Measurements from ENCODE around the gene PHACTR2.
"Not testable (repeated sequence)": the region's sequence is repeated elsewhere in the genome, so short reads cannot be mapped to it uniquely, and the experiment has no call there.

Gene PHACTR2

DNA sequence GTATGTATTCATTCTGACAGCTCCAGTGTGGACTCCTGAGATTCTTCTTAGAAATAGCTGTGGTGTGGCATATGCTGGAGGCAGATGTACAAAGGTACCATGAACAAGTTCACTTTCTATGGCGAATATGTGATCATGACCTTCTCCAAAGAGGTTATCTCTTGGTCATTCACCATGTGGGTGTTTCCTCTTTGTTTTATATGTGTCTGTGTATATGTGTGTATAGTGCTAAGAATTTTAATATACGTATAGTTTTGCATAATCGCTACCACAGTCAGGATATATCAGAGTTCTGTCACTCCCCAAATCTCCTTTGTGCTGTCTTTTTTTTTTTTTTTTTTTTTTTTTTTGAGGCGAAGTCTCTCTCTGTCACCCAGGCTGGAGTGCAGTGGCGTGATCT lies 47.1 kb downstream of the PHACTR2 start:
- Mint-ChIP-seq H3K4me3 (no peak overlapping the region), H3K27me3 (no peaks in the 10 kb centered on the region), H3K27ac (no peak overlapping the region), H3K4me1 (ENCODE audit: low read depth in 2 of 2) (peaks cover 3 to 19% of the 10 kb centered on the region in 2 donors), H3K9me3 (no peaks in the 10 kb centered on the region), H3K36me3 (ENCODE audit: insufficient read depth) (peaks cover 12% of the 10 kb centered on the region)
- no peak for ATAC-seq (replicated peaks)
- DNase-seq, result no peak

DNA sequence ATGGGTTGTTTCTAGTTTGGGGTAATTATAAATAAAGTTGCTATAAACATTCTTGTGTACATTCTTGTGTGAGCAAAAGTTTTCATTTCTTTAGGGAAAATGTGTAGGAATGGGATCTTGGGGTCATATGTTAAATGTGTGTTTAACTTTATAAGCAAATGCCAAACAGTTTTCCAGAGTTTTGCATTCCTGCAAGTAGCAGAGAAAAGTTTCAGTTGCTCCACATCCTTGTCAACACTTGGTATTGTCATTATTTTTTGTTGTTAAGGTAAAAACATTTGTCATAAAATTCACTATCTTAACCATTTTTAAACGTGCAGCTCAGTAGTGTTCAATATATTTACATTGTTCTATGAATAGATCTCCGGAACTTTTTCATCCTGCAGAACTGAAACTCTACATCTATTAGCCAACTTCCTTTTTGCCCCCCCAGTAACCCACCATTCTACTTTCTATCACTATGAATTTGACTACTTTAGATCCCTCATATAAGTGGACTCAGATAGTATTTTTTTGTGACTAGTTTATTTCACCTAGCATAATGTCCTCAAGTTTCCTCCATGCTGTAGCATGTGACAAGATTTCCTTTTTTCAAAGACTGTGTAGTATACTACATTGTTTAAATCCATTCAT lies 48.4 kb downstream of the PHACTR2 start:
- H3K27ac Mint-ChIP-seq, result peak overlapping the region in 1 of 2 donors; percentile 3
- no peaks in the 10 kb centered on the region for H3K9me3 Mint-ChIP-seq
- H3K4me1 Mint-ChIP-seq (ENCODE audit: low read depth in 2 of 2), result peaks cover 3 to 24% of the 10 kb centered on the region in 2 donors
- no peaks in the 10 kb centered on the region for H3K27me3 Mint-ChIP-seq
- peaks cover 12% of the 10 kb centered on the region for H3K36me3 Mint-ChIP-seq (ENCODE audit: insufficient read depth)
- ATAC-seq (replicated peaks), result no peak
- no peak for DNase-seq
- H3K4me3 Mint-ChIP-seq, result no peak overlapping the region

DNA sequence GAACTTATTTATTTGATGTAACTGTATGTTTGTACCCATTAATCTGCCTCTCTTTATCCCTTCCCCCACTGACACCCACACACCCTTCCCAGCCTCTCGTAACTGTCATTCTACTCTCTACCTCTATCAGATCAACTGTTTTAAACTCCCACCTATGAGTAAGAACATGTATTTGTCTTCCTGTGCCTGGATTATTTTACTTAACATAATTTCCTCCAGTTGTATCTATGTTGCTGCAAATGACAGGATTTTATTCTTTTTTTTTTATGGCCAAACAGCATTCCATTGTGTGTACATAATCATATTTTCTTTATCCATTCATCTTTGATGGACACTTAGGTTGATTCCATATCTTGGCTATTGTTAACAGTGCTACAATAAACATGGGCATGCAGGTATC lies 49.3 kb downstream of the PHACTR2 start:
- Mint-ChIP-seq H3K4me1 (ENCODE audit: low read depth in 2 of 2) (peaks cover 2 to 29% of the 10 kb centered on the region in 2 donors), H3K27me3 (no peaks in the 10 kb centered on the region), H3K27ac (no peak overlapping the region), H3K9me3 (no peaks in the 10 kb centered on the region), H3K36me3 (ENCODE audit: insufficient read depth) (peaks cover 9% of the 10 kb centered on the region), H3K4me3 (no peak overlapping the region)
- DNase-seq (no peak), ATAC-seq (replicated peaks) (no peak)

DNA sequence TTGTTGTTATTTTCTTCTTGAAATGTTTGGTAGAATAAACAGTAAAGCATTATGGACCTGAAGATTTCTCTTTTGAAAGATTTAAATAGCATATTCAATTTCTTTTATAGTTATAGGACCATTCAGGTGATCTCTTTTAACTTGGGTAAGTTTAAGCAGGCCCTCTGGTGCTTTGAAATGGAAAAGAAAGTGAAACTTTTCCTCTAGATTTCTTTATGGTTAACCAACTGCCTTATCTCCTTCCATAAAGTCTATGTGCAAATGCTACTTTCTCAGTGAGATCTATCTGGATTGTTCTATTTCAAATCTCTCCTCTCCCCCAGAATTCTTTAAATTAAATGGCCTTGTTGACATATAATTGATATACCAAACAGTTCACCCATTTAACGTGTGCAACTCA lies 54.0 kb downstream of the PHACTR2 start:
- H3K4me1 Mint-ChIP-seq (ENCODE audit: low read depth in 2 of 2), result peaks cover 9 to 40% of the 10 kb centered on the region in 2 donors
- no peak overlapping the region for H3K4me3 Mint-ChIP-seq
- H3K36me3 Mint-ChIP-seq (ENCODE audit: insufficient read depth), result peaks cover 3% of the 10 kb centered on the region
- peak; percentile 26 for ATAC-seq (replicated peaks)
- H3K27ac Mint-ChIP-seq, result no peak overlapping the region
- H3K27me3 Mint-ChIP-seq, result no peaks in the 10 kb centered on the region
- DNase-seq, result no peak
- no peaks in the 10 kb centered on the region for H3K9me3 Mint-ChIP-seq

DNA sequence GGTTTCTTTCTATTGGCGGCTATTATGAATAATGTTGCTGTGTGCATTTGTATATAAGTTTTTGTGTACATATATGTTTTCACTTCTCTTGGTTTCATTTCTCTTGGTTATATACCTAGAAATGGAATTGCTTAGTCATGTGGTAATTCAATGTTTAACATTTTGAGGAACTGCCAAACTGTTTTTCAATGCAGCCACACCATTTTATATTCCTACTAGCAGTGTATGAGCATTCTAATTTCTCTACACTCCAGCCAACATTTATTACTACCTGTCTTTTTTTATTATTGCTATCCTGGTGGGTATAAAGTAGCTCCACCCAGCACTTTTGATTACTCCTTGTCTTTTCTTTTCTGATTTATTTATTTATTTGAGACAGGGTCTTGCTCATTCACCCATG lies 54.8 kb downstream of the PHACTR2 start:
- ATAC-seq (replicated peaks), result no peak
- Mint-ChIP-seq H3K4me3 (no peak overlapping the region), H3K9me3 (no peaks in the 10 kb centered on the region), H3K27me3 (no peaks in the 10 kb centered on the region), H3K4me1 (ENCODE audit: low read depth in 2 of 2) (peaks cover 9 to 35% of the 10 kb centered on the region in 2 donors), H3K36me3 (ENCODE audit: insufficient read depth) (peaks cover 3% of the 10 kb centered on the region), H3K27ac (no peak overlapping the region)
- no peak for DNase-seq

DNA sequence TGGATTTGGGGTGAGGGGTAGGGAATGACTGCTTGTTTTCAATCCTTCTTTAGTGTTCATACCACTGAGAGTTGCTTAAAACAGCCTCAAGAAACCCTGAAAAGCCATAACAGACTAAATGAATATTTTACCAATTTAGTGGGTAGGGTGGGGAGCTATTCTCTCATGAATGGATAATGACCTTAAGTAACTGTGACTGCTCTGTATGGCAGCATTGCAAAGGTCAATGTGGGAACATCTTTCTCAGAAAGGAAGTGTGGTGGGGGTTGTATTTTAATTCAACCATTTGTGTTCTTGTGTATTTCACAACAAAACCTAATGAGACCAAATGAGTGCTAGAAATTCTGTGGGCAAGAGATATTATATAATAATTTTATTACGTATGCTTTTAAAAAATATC lies 55.7 kb downstream of the PHACTR2 start:
- no peaks in the 10 kb centered on the region for H3K9me3 Mint-ChIP-seq
- DNase-seq, result no peak
- no peak for ATAC-seq (replicated peaks)
- no peaks in the 10 kb centered on the region for H3K36me3 Mint-ChIP-seq (ENCODE audit: insufficient read depth)
- no peak overlapping the region for H3K4me3 Mint-ChIP-seq
- peaks cover 9 to 32% of the 10 kb centered on the region in 2 donors for H3K4me1 Mint-ChIP-seq (ENCODE audit: low read depth in 2 of 2)
- H3K27me3 Mint-ChIP-seq, result no peaks in the 10 kb centered on the region
- no peak overlapping the region for H3K27ac Mint-ChIP-seq

- Mint-ChIP-seq H3K4me1 (ENCODE audit: low read depth in 2 of 2) (peaks cover 9 to 28% of the 10 kb centered on the region in 2 donors), H3K27me3 (no peaks in the 10 kb centered on the region), H3K4me3 (no peak overlapping the region), H3K27ac (peak overlapping the region in 1 of 2 donors; percentile 67), H3K36me3 (ENCODE audit: insufficient read depth) (no peaks in the 10 kb centered on the region), H3K9me3 (no peaks in the 10 kb centered on the region)
- ATAC-seq (replicated peaks) (no peak), DNase-seq (no peak)
These were observed 56.9 kb downstream of the PHACTR2 start for GRCh38 chr6:143734641-143735063.

DNA sequence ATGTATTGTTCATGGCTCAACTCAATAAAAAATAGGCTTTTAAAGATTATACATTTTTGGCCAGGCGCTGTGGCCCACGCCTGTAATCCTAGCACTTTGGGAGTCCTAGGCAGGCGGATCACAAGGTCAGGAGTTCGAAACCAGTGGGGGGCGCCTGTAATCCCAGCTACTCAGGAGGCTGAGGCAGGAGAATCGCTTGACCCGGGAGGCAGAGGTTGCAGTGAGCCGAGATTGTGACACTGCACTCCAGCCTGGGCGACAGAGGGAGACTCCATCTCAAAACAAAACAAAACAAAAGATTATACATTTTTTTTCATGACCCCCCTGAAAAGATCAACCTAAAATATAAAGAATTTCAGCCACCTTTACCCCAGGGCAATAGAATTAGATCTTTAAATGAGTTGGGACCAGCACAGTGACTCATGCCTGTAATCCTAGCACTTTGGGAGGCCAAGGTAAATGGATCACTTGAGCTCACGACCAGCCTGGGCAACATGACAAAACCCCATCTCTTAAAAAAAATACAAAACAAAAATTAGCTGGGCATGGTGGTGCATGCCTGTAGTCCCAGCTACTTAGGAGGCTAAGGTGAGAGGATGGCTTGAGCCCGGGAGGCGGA lies 60.4 kb downstream of the PHACTR2 start:
- not testable (repeated sequence) for H3K9me3 Mint-ChIP-seq, H3K4me3 Mint-ChIP-seq

GRCh38 chr6:143739341-143739851 lies 61.6 kb downstream of the PHACTR2 start:
- no peaks in the 10 kb centered on the region for H3K36me3 Mint-ChIP-seq (ENCODE audit: insufficient read depth)
- no peak for DNase-seq
- no peak overlapping the region for H3K27ac Mint-ChIP-seq
- no peak overlapping the region for H3K4me3 Mint-ChIP-seq
- peaks cover 1 to 7% of the 10 kb centered on the region in 2 donors for H3K4me1 Mint-ChIP-seq (ENCODE audit: low read depth in 2 of 2)
- no peaks in the 10 kb centered on the region for H3K27me3 Mint-ChIP-seq
- no peak for ATAC-seq (replicated peaks)
- H3K9me3 Mint-ChIP-seq, result no peaks in the 10 kb centered on the region

More for the DNA sequence above, 60.4 kb downstream of the PHACTR2 start:
- H3K4me1 Mint-ChIP-seq (ENCODE audit: low read depth in 2 of 2); ATAC-seq (replicated peaks); H3K36me3 Mint-ChIP-seq (ENCODE audit: insufficient read depth); DNase-seq; H3K27ac Mint-ChIP-seq; H3K27me3 Mint-ChIP-seq: not testable (repeated sequence)

- DNase-seq (no peak), ATAC-seq (replicated peaks) (no peak)
- peaks cover 1 to 9% of the 10 kb centered on the region in 2 donors for H3K4me1 Mint-ChIP-seq (ENCODE audit: low read depth in 2 of 2)
- no peaks in the 10 kb centered on the region for H3K36me3 Mint-ChIP-seq (ENCODE audit: insufficient read depth)
- H3K27me3 Mint-ChIP-seq, result no peaks in the 10 kb centered on the region
- H3K4me3 Mint-ChIP-seq, result no peak overlapping the region
- no peak overlapping the region for H3K27ac Mint-ChIP-seq
- H3K9me3 Mint-ChIP-seq, result no peaks in the 10 kb centered on the region
These were observed 62.4 kb downstream of the PHACTR2 start for GRCh38 chr6:143740213-143740612.

GRCh38 chr6:143741480-143741879 lies 63.7 kb downstream of the PHACTR2 start:
- H3K4me3 Mint-ChIP-seq, result no peak overlapping the region
- peaks cover 0 to 13% of the 10 kb centered on the region in 2 donors for H3K4me1 Mint-ChIP-seq (ENCODE audit: low read depth in 2 of 2)
- ATAC-seq (replicated peaks) (no peak), DNase-seq (no peak)
- H3K27ac Mint-ChIP-seq, result peak overlapping the region in 1 of 2 donors; percentile 17
- H3K9me3 Mint-ChIP-seq, result no peaks in the 10 kb centered on the region
- no peaks in the 10 kb centered on the region for H3K36me3 Mint-ChIP-seq (ENCODE audit: insufficient read depth)
- H3K27me3 Mint-ChIP-seq, result no peaks in the 10 kb centered on the region

- H3K4me1 Mint-ChIP-seq (ENCODE audit: low read depth in 2 of 2), result peaks cover 0 to 17% of the 10 kb centered on the region in 2 donors
- no peak overlapping the region for H3K4me3 Mint-ChIP-seq
- no peak for DNase-seq
- H3K36me3 Mint-ChIP-seq (ENCODE audit: insufficient read depth), result no peaks in the 10 kb centered on the region
- peak overlapping the region in 1 of 2 donors; percentile 8 for H3K27ac Mint-ChIP-seq
- H3K27me3 Mint-ChIP-seq, result no peaks in the 10 kb centered on the region
- H3K9me3 Mint-ChIP-seq, result no peaks in the 10 kb centered on the region
- ATAC-seq (replicated peaks), result no peak
These were observed 64.5 kb downstream of the PHACTR2 start for GRCh38 chr6:143742070-143742954.

GRCh38 chr6:143742955-143743255 lies 65.1 kb downstream of the PHACTR2 start:
- Mint-ChIP-seq H3K9me3 (no peaks in the 10 kb centered on the region), H3K36me3 (ENCODE audit: insufficient read depth) (no peaks in the 10 kb centered on the region), H3K27ac (peak overlapping the region in 1 of 2 donors; percentile 8), H3K4me1 (ENCODE audit: low read depth in 2 of 2) (peaks cover 0 to 17% of the 10 kb centered on the region in 2 donors), H3K27me3 (no peaks in the 10 kb centered on the region), H3K4me3 (no peak overlapping the region)
- DNase-seq, result no peak
- no peak for ATAC-seq (replicated peaks)
